Frontal cortex (tissue), 4 donors: ENCODE measurements around the gene HSPA14. TPM values are rescaled to one million over a fixed set of nuclear protein-coding genes. Genes with fewer than 3 reads are reported as not detected.
"Not testable (repeated sequence)": the region's sequence is repeated elsewhere in the genome, so short reads cannot be mapped to it uniquely, and the experiment has no call there.

ENCODE experiments used
- DNase-seq, 2 donors: peaks; one replicate each; pipeline ENCODE4 v3.0.0; 2012; ENCODE audit warnings: low spot score in 2 of 2
- FAIRE-seq: peaks from 2 replicates; lab custom pipeline; 2012; peaks lifted over from hg19 to GRCh38; lab: Jason Lieb, UNC
- total RNA-seq: library from RNA; depleted of rRNA; stranded (reverse); fragments of >200 nt; gene quantifications from one replicate; pipeline ENCODE4 v1.2.3, GENCODE V29; 2014
- donor health status: control.
- donor health status: control.
- donor health status: control.

Gene HSPA14
- 14.7 TPM for total RNA-seq

GRCh38 chr10:14837757-14838581 is at the start of gene HSPA14, which contains the start of the genes CDNF and MSANTD7:
Gene HSPA14 (plus strand): TSS chr10:14838306. CDS start chr10:14838403, 97 bp downstream.
Gene CDNF (minus strand): TSS chr10:14838037. CDS start chr10:14837946, 91 bp downstream.
Gene MSANTD7 (plus strand): TSS chr10:14838306. CDS start chr10:14842285, 3,979 bp downstream.
- FAIRE-seq (peak; percentile 77), DNase-seq (peak; percentile 96 to 97)

GRCh38 chr10:14798636-14799035 is 39.5 kb upstream of the HSPA14 start:
- no peak for DNase-seq
- FAIRE-seq = no peak

GRCh38 chr10:14800397-14800796 is 37.7 kb upstream of the HSPA14 start:
- FAIRE-seq = no peak
- DNase-seq = no peak

- FAIRE-seq = no peak
- no peak for DNase-seq
Observed at GRCh38 chr10:14801723-14802122, 36.4 kb upstream of the HSPA14 start.

- DNase-seq (no peak), FAIRE-seq (no peak)
Observed at GRCh38 chr10:14803827-14804226, 34.3 kb upstream of the HSPA14 start.

GRCh38 chr10:14806318-14806717 is 31.8 kb upstream of the HSPA14 start:
- no peak for DNase-seq
- no peak for FAIRE-seq

GRCh38 chr10:14810969-14811953 is 26.8 kb upstream of the HSPA14 start:
- no peak for DNase-seq

GRCh38 chr10:14812271-14812670 is 25.8 kb upstream of the HSPA14 start:
- no peak for DNase-seq
- FAIRE-seq = no peak

More at GRCh38 chr10:14810969-14811953, 26.8 kb upstream of the HSPA14 start:
- no peak for FAIRE-seq

GRCh38 chr10:14815681-14816080 is 22.4 kb upstream of the HSPA14 start:
- no peak for FAIRE-seq
- no peak for DNase-seq

- not testable (repeated sequence) for DNase-seq, FAIRE-seq
Observed at GRCh38 chr10:14816717-14817116, 21.4 kb upstream of the HSPA14 start.

- DNase-seq = no peak
- FAIRE-seq = no peak
Observed at GRCh38 chr10:14820010-14820774, 17.9 kb upstream of the HSPA14 start.

GRCh38 chr10:14820775-14821154 is 17.3 kb upstream of the HSPA14 start:
- DNase-seq = no peak

GRCh38 chr10:14821635-14822375 is 16.3 kb upstream of the HSPA14 start:
- DNase-seq (no peak), FAIRE-seq (no peak)

More at GRCh38 chr10:14820775-14821154, 17.3 kb upstream of the HSPA14 start:
- no peak for FAIRE-seq

- FAIRE-seq (peak; percentile 43), DNase-seq (peak in 1 of 2 donors; percentile 60)
Observed at GRCh38 chr10:14822879-14823755, 15.0 kb upstream of the HSPA14 start.

GRCh38 chr10:14823966-14824365 is 14.1 kb upstream of the HSPA14 start:
- DNase-seq (no peak), FAIRE-seq (no peak)

GRCh38 chr10:14826076-14826829 is 11.9 kb upstream of the HSPA14 start:
- DNase-seq = no peak
- FAIRE-seq = no peak

- DNase-seq = no peak
- FAIRE-seq = no peak
Observed at GRCh38 chr10:14833106-14833505, 5.0 kb upstream of the HSPA14 start.
